ENCODE results near the gene RPS27.

RPS27 gene

DNA sequence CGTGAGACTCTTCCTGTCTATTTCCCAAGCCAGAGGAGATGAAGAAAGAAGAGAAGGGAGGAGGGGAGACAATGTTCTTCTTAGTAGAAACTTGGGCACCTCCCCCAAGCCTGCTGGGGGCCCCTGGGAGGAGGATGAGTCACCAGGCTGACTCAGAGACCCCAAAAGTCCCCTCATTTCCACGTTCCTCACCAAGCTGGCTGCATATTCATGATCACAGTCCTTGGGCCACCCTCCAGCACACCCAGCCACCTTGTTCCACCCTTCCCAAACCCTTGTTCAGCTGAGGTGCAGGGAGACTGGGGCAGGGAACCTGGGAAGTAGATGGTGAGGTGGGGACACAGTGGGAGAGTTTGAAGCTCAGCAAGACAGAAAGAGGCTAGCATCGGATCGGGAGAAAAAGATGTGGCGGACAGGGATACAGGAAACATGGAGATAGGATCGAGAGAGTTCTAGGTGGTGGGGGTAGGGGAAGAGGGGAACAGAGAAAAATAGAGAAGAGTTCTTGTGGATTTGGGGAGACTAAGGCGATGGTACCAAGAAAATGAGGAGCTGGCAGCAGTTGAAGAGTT, 5.1 kb upstream of the RPS27 start:
- TF ChIP-seq, protein P1, sequence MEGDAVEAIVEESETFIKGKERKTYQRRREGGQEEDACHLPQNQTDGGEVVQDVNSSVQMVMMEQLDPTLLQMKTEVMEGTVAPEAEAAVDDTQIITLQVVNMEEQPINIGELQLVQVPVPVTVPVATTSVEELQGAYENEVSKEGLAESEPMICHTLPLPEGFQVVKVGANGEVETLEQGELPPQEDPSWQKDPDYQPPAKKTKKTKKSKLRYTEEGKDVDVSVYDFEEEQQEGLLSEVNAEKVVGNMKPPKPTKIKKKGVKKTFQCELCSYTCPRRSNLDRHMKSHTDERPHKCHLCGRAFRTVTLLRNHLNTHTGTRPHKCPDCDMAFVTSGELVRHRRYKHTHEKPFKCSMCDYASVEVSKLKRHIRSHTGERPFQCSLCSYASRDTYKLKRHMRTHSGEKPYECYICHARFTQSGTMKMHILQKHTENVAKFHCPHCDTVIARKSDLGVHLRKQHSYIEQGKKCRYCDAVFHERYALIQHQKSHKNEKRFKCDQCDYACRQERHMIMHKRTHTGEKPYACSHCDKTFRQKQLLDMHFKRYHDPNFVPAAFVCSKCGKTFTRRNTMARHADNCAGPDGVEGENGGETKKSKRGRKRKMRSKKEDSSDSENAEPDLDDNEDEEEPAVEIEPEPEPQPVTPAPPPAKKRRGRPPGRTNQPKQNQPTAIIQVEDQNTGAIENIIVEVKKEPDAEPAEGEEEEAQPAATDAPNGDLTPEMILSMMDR (IDR thresholded peaks at IDR 0.05; ENCODE audit: low read depth, low read length) = no peak
- in situ Hi-C loops (cut with HindIII; ENCODE audit: low sequenced_read_pairs) = no loop called here
- peak overlapping the region; percentile 96 for H3K4me3 ChIP-seq (ENCODE audit: low read depth, low read length)
- DNase-seq (ENCODE audit: low read depth, low spot score) = peak; percentile 84

DNA sequence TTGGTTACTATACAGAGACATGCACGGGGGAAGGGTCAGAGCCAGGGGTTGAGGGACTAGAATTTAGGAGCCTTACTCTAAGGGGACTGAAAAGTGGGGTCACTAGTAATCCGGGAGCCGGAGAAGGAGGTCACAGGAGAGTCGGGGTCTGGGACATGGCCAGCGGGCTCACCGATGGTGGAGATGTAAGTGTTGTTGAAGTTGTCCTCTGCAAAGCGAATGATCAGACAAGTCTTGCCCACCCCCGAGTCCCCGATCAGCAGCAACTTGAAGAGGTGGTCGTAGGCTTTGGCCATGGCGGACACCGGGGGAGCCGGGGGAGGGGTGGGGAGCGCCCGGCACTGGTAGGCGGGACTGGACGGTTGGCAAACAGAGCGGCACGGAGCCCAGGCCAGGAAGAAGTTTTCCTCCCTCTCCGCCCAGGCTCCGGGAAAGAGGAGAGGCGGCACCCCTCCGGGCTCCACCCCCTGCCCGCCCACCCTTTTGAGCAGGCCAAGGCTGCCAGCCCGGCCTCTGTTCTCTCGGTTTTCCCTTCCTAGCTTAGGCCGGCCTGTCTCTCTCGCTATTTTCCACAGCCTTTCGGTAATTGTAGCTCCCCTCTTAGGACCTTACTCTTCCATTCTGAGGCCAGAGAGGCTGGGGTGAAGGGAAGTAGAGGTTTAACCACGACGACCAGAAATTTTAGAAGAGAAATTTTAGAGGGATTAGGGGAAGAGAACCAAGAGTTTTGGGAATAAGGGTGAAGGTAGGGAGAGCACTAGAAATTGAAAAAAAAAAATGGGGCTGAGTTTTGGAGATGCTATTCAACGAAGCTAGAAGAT, 4.4 kb upstream of the RPS27 start, which contains the start of gene RAB13:
Gene RAB13 (minus strand): TSS at position 399 of the 821 bp plus-strand sequence. CDS start 103 bp downstream, at position 296.
- in situ Hi-C loops (cut with HindIII; ENCODE audit: low sequenced_read_pairs) = no loop called here
- H3K4me3 ChIP-seq (ENCODE audit: low read depth, low read length) = peak within 1 kb of the TSS; percentile 96
- TF ChIP-seq, protein P1 (IDR thresholded peaks at IDR 0.05; ENCODE audit: low read depth, low read length) = no peak
- DNase-seq (ENCODE audit: low read depth, low spot score) = peak; percentile 85

DNA sequence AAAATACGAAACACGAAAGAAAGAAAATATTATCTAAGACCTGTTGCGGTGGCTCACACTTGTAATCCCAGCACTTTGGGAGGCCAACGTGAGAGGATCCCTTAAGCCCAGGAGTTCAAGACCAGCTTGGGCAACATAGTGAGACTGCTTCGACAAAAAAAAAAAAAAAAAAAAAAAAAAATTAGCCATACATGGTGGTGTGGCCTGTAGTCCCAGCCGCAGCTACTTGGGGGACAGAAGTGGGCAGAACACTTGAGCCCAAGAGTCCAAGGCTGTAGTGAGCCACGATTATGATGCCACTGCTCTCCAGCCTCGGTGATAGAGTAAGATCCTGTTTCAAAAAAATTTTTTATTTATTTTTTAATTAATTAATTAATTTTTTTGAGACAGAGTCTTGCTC, 2.9 kb upstream of the RPS27 start:
- DNase-seq (ENCODE audit: low read depth, low spot score) = no peak
- TF ChIP-seq, protein P1 (IDR thresholded peaks at IDR 0.05; ENCODE audit: low read depth, low read length) = no peak
- in situ Hi-C loops (cut with HindIII; ENCODE audit: low sequenced_read_pairs) = no loop called here
- no peak overlapping the region for H3K4me3 ChIP-seq (ENCODE audit: low read depth, low read length)

DNA sequence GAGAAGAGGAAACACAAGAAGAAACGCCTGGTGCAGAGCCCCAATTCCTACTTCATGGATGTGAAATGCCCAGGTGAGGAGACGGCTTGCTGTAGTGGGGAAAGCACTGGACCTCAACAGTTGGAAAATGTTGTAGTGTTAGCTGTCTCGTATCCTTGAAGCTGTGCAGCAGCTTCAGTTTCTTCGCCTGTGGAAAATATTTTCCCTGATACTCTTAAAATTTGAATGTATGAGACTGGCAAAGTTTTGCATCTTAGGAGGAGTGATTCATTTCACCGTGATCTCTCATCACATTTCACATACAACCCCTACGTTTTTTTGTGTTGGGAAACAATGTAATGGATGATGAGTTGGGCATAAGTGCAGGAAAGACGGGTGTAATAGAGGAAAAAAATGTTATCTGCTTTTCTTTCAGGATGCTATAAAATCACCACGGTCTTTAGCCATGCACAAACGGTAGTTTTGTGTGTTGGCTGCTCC, 629 bp downstream of the RPS27 start:
- peak overlapping the region; percentile 88 for H3K4me3 ChIP-seq (ENCODE audit: low read depth, low read length)
- TF ChIP-seq, protein P1 (IDR thresholded peaks at IDR 0.05; ENCODE audit: low read depth, low read length) = no peak
- no peak for DNase-seq (ENCODE audit: low read depth, low spot score)
- in situ Hi-C loops (cut with HindIII; ENCODE audit: low sequenced_read_pairs) = no loop called here

DNA sequence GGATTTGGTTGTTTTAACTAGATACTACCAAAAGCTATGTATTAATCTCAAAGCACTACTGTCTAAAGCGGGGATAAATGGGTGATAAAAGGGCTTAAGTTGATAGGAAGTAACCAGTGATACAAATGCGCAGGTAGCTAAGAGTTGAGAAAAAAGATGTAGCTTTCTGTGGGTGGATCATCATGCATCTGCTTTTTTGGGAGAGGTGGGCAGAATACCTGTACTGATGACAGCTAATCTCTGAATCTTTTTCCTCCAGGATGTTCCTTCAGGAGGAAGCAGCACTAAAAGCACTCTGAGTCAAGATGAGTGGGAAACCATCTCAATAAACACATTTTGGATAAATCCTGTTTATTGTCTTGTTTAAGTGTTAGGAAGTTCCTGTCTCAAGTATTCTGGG, 1.2 kb downstream of the RPS27 start:
- DNase-seq (ENCODE audit: low read depth, low spot score) = no peak
- in situ Hi-C loops (cut with HindIII; ENCODE audit: low sequenced_read_pairs) = no loop called here
- TF ChIP-seq, protein P1 (IDR thresholded peaks at IDR 0.05; ENCODE audit: low read depth, low read length) = no peak
- peak overlapping the region; percentile 88 for H3K4me3 ChIP-seq (ENCODE audit: low read depth, low read length)

DNA sequence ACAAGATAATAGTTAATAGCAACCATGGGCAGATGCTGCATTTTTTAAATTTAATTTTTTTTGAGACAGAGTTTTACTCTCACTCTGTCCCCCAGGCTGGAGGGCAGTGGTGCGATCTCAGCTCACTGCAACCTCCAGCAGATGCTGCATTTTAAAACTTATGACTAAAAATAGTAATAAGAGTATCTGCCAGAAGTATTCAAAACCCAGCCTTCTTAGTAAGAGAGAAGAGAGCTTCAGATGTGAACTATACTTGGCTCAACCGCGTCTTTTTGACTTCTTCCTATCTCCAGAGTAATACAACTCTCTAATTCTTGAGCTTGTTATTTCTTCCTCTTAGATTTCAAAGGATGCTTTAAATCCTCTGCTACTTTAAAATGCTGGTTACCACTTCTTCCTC, 4.6 kb downstream of the RPS27 start:
- TF ChIP-seq, protein P1 (IDR thresholded peaks at IDR 0.05; ENCODE audit: low read depth, low read length) = no peak
- in situ Hi-C loops (cut with HindIII; ENCODE audit: low sequenced_read_pairs) = no loop called here
- no peak overlapping the region for H3K4me3 ChIP-seq (ENCODE audit: low read depth, low read length)

More for the DNA sequence above, 4.6 kb downstream of the RPS27 start:
- no peak for DNase-seq (ENCODE audit: low read depth, low spot score)

Measured in astrocyte of the spinal cord (primary cell).